ENCODE data around the gene MAP2.
A peak's percentile ranks its signal among the peaks of the same experiment; 100 is the strongest.

MAP2 gene

GRCh38 chr2:209666296-209666695 lies 242.4 kb downstream of the MAP2 start:
- Histone ChIP-seq H3K4me1 (ENCODE audit: control insufficient read depth, insufficient read depth, low read length) (peaks cover 5% of the 10 kb centered on the region), H3K27me3 (replicated peaks; ENCODE audit: control insufficient read depth, insufficient read depth, low read length) (no peaks in the 10 kb centered on the region), H3K9me3 (ENCODE audit: control insufficient read depth, low read length) (no peaks in the 10 kb centered on the region), H3K36me3 (ENCODE audit: control insufficient read depth, insufficient read depth, low read length, severe bottlenecking) (no peaks in the 10 kb centered on the region), H3K4me3 (ENCODE audit: low read length) (no peak overlapping the region), H3K9ac (ENCODE audit: low read length) (no peak overlapping the region)
- DNase-seq (ENCODE audit: low read depth), result no peak

- Histone ChIP-seq H3K4me1 (ENCODE audit: control insufficient read depth, insufficient read depth, low read length) (no peaks in the 10 kb centered on the region), H3K9me3 (ENCODE audit: control insufficient read depth, low read length) (no peaks in the 10 kb centered on the region), H3K36me3 (ENCODE audit: control insufficient read depth, insufficient read depth, low read length, severe bottlenecking) (no peaks in the 10 kb centered on the region), H3K27me3 (replicated peaks; ENCODE audit: control insufficient read depth, insufficient read depth, low read length) (no peaks in the 10 kb centered on the region), H3K9ac (ENCODE audit: low read length) (no peak overlapping the region), H3K4me3 (ENCODE audit: low read length) (no peak overlapping the region)
- DNase-seq (ENCODE audit: low read depth), result no peak
Observed at GRCh38 chr2:209671020-209671680, 247.3 kb downstream of the MAP2 start.

- Histone ChIP-seq H3K27me3 (replicated peaks; ENCODE audit: control insufficient read depth, insufficient read depth, low read length) (no peaks in the 10 kb centered on the region), H3K4me1 (ENCODE audit: control insufficient read depth, insufficient read depth, low read length) (no peaks in the 10 kb centered on the region), H3K9me3 (ENCODE audit: control insufficient read depth, low read length) (no peaks in the 10 kb centered on the region), H3K36me3 (ENCODE audit: control insufficient read depth, insufficient read depth, low read length, severe bottlenecking) (no peaks in the 10 kb centered on the region), H3K9ac (ENCODE audit: low read length) (no peak overlapping the region), H3K4me3 (ENCODE audit: low read length) (no peak overlapping the region)
- DNase-seq (ENCODE audit: low read depth), result no peak
Observed at GRCh38 chr2:209673811-209674210, 250.0 kb downstream of the MAP2 start.

GRCh38 chr2:209680596-209680995 lies 256.7 kb downstream of the MAP2 start:
- Histone ChIP-seq H3K36me3 (ENCODE audit: control insufficient read depth, insufficient read depth, low read length, severe bottlenecking) (peaks cover 8% of the 10 kb centered on the region), H3K9ac (ENCODE audit: low read length) (no peak overlapping the region), H3K4me1 (ENCODE audit: control insufficient read depth, insufficient read depth, low read length) (peaks cover under 1% of the 10 kb centered on the region), H3K9me3 (ENCODE audit: control insufficient read depth, low read length) (no peaks in the 10 kb centered on the region), H3K4me3 (ENCODE audit: low read length) (no peak overlapping the region), H3K27me3 (replicated peaks; ENCODE audit: control insufficient read depth, insufficient read depth, low read length) (no peaks in the 10 kb centered on the region)
- no peak for DNase-seq (ENCODE audit: low read depth)

GRCh38 chr2:209681201-209681735 lies 257.4 kb downstream of the MAP2 start:
- H3K27me3 ChIP-seq (replicated peaks; ENCODE audit: control insufficient read depth, insufficient read depth, low read length), result no peaks in the 10 kb centered on the region
- peaks cover 7% of the 10 kb centered on the region for H3K4me1 ChIP-seq (ENCODE audit: control insufficient read depth, insufficient read depth, low read length)
- H3K36me3 ChIP-seq (ENCODE audit: control insufficient read depth, insufficient read depth, low read length, severe bottlenecking), result peaks cover 8% of the 10 kb centered on the region
- DNase-seq (ENCODE audit: low read depth), result no peak
- no peak overlapping the region for H3K4me3 ChIP-seq (ENCODE audit: low read length)
- H3K9ac ChIP-seq (ENCODE audit: low read length), result no peak overlapping the region
- H3K9me3 ChIP-seq (ENCODE audit: control insufficient read depth, low read length), result no peaks in the 10 kb centered on the region

- Histone ChIP-seq H3K9ac (ENCODE audit: low read length) (no peak overlapping the region), H3K4me3 (ENCODE audit: low read length) (no peak overlapping the region), H3K27me3 (replicated peaks; ENCODE audit: control insufficient read depth, insufficient read depth, low read length) (no peaks in the 10 kb centered on the region), H3K36me3 (ENCODE audit: control insufficient read depth, insufficient read depth, low read length, severe bottlenecking) (peaks cover 8% of the 10 kb centered on the region), H3K9me3 (ENCODE audit: control insufficient read depth, low read length) (no peaks in the 10 kb centered on the region), H3K4me1 (ENCODE audit: control insufficient read depth, insufficient read depth, low read length) (peaks cover 18% of the 10 kb centered on the region)
- DNase-seq (ENCODE audit: low read depth), result no peak
Observed at GRCh38 chr2:209682646-209683045, 258.8 kb downstream of the MAP2 start.

GRCh38 chr2:209685340-209685739 lies 261.5 kb downstream of the MAP2 start:
- Histone ChIP-seq H3K27me3 (replicated peaks; ENCODE audit: control insufficient read depth, insufficient read depth, low read length) (no peaks in the 10 kb centered on the region), H3K9me3 (ENCODE audit: control insufficient read depth, low read length) (no peaks in the 10 kb centered on the region), H3K4me3 (ENCODE audit: low read length) (no peak overlapping the region), H3K9ac (ENCODE audit: low read length) (no peak overlapping the region), H3K4me1 (ENCODE audit: control insufficient read depth, insufficient read depth, low read length) (peaks cover 21% of the 10 kb centered on the region), H3K36me3 (ENCODE audit: control insufficient read depth, insufficient read depth, low read length, severe bottlenecking) (peaks cover 8% of the 10 kb centered on the region)
- no peak for DNase-seq (ENCODE audit: low read depth)

- Histone ChIP-seq H3K27me3 (replicated peaks; ENCODE audit: control insufficient read depth, insufficient read depth, low read length) (no peaks in the 10 kb centered on the region), H3K4me1 (ENCODE audit: control insufficient read depth, insufficient read depth, low read length) (peaks cover 21% of the 10 kb centered on the region), H3K36me3 (ENCODE audit: control insufficient read depth, insufficient read depth, low read length, severe bottlenecking) (peaks cover 3% of the 10 kb centered on the region), H3K9me3 (ENCODE audit: control insufficient read depth, low read length) (no peaks in the 10 kb centered on the region), H3K9ac (ENCODE audit: low read length) (no peak overlapping the region), H3K4me3 (ENCODE audit: low read length) (no peak overlapping the region)
- DNase-seq (ENCODE audit: low read depth), result no peak
Observed at GRCh38 chr2:209685963-209686362, 262.1 kb downstream of the MAP2 start.

- H3K9me3 ChIP-seq (ENCODE audit: control insufficient read depth, low read length), result no peaks in the 10 kb centered on the region
- H3K36me3 ChIP-seq (ENCODE audit: control insufficient read depth, insufficient read depth, low read length, severe bottlenecking), result no peaks in the 10 kb centered on the region
- no peak overlapping the region for H3K4me3 ChIP-seq (ENCODE audit: low read length)
- peaks cover 21% of the 10 kb centered on the region for H3K4me1 ChIP-seq (ENCODE audit: control insufficient read depth, insufficient read depth, low read length)
- no peaks in the 10 kb centered on the region for H3K27me3 ChIP-seq (replicated peaks; ENCODE audit: control insufficient read depth, insufficient read depth, low read length)
- DNase-seq (ENCODE audit: low read depth), result no peak
- no peak overlapping the region for H3K9ac ChIP-seq (ENCODE audit: low read length)
Observed at GRCh38 chr2:209686448-209686847, 262.6 kb downstream of the MAP2 start.

- Histone ChIP-seq H3K9me3 (ENCODE audit: control insufficient read depth, low read length) (no peaks in the 10 kb centered on the region), H3K4me3 (ENCODE audit: low read length) (no peak overlapping the region), H3K4me1 (ENCODE audit: control insufficient read depth, insufficient read depth, low read length) (peaks cover 21% of the 10 kb centered on the region), H3K27me3 (replicated peaks; ENCODE audit: control insufficient read depth, insufficient read depth, low read length) (no peaks in the 10 kb centered on the region), H3K9ac (ENCODE audit: low read length) (no peak overlapping the region), H3K36me3 (ENCODE audit: control insufficient read depth, insufficient read depth, low read length, severe bottlenecking) (no peaks in the 10 kb centered on the region)
- DNase-seq (ENCODE audit: low read depth), result peak; percentile 49
Observed at GRCh38 chr2:209687323-209687969, 263.6 kb downstream of the MAP2 start.

- H3K9me3 ChIP-seq (ENCODE audit: control insufficient read depth, low read length), result no peaks in the 10 kb centered on the region
- peaks cover 21% of the 10 kb centered on the region for H3K4me1 ChIP-seq (ENCODE audit: control insufficient read depth, insufficient read depth, low read length)
- H3K27me3 ChIP-seq (replicated peaks; ENCODE audit: control insufficient read depth, insufficient read depth, low read length), result no peaks in the 10 kb centered on the region
- H3K9ac ChIP-seq (ENCODE audit: low read length), result no peak overlapping the region
- DNase-seq (ENCODE audit: low read depth), result no peak
- no peaks in the 10 kb centered on the region for H3K36me3 ChIP-seq (ENCODE audit: control insufficient read depth, insufficient read depth, low read length, severe bottlenecking)
- H3K4me3 ChIP-seq (ENCODE audit: low read length), result no peak overlapping the region
Observed at GRCh38 chr2:209688385-209688784, 264.5 kb downstream of the MAP2 start.
